ENCODE measurements around the gene CHSY1. TPM values are rescaled to one million over a fixed set of nuclear protein-coding genes. Genes with fewer than 3 reads are reported as not detected.
A peak's percentile ranks its signal among the peaks of the same experiment; 100 is the strongest.

The CHSY1 gene
- total RNA-seq, 1 donor from 2014 or later: 20.4 TPM

DNA sequence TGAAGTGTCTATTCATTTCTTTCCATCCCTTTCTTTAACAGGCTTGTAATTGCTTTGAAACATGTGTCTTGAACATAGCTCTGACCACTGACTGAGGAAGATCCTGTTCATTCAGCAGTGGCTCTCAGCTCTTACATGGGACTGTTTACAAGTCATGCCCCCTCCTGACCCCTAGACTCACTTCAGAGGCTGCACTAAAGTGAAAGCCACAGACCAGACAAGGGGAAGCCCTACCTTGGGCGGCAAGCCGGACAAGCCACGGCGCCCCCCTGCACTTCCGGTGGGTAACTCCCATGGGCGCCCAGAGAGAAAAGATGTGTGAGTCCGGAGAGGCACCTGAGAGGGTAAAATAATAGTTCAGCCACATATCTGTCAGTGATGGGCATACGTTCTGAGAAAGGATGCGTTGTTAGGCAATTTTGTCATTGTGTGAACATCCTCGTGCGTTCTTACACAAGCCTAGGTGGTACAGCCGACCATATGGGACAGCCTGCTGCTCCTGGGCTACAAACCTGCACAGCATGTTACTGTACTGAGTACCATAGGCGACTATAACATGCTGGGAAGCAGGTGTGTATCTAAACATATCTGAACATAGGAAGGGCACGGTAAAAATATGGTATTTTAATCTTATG is 116.2 kb downstream of the CHSY1 start:
- Mint-ChIP-seq H3K4me3 (peak overlapping the region; percentile 58), H3K27ac (no peak overlapping the region), H3K27me3 (no peaks in the 10 kb centered on the region), H3K9me3 (no peaks in the 10 kb centered on the region), H3K36me3 (ENCODE audit: low read depth) (no peaks in the 10 kb centered on the region), H3K4me1 (peaks cover 64% of the 10 kb centered on the region)
- TF ChIP-seq, protein P1, sequence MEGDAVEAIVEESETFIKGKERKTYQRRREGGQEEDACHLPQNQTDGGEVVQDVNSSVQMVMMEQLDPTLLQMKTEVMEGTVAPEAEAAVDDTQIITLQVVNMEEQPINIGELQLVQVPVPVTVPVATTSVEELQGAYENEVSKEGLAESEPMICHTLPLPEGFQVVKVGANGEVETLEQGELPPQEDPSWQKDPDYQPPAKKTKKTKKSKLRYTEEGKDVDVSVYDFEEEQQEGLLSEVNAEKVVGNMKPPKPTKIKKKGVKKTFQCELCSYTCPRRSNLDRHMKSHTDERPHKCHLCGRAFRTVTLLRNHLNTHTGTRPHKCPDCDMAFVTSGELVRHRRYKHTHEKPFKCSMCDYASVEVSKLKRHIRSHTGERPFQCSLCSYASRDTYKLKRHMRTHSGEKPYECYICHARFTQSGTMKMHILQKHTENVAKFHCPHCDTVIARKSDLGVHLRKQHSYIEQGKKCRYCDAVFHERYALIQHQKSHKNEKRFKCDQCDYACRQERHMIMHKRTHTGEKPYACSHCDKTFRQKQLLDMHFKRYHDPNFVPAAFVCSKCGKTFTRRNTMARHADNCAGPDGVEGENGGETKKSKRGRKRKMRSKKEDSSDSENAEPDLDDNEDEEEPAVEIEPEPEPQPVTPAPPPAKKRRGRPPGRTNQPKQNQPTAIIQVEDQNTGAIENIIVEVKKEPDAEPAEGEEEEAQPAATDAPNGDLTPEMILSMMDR (IDR thresholded peaks at IDR 0.05): no peak
- intact Hi-C loops (cut with micrococcal nuclease): loop anchor here (1.0 to 10.0 kb wide), 2 partner anchors 8 to 211 kb away; no protein-coding TSS in a partner anchor
- peak; percentile 80 for ATAC-seq (ENCODE audit: low read depth)
- CTCF ChIA-PET: interaction anchor here (0.6 to 0.8 kb wide), 2 partner anchors 9 to 14 kb away, joined by 3 read pairs; no protein-coding TSS in a partner anchor
- POLR2A ChIA-PET: interaction anchor here (0.9 kb wide), 1 partner anchor 9 kb away, joined by 3 read pairs; no protein-coding TSS in a partner anchor
- DNase-seq: peak; percentile 43

DNA sequence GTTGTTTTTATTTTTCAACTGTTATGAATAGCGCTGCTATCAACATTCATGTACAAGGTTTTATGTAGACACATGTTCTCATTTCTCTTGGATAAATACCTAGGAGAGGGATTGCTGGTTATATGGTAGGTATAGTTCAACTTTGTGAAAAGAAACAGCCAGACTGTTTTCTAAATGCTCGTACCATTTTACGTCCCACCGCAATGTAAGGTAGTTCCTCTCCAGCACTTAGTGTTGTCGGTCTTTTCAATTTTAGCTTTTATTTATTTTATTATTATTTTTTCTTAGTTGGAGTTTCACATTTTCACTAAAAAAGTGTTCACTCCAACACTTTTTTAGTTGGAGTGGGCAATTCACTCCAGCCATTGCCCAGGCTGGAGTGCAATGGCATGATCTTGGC is 117.1 kb downstream of the CHSY1 start:
- Mint-ChIP-seq H3K27ac (no peak overlapping the region), H3K27me3 (no peaks in the 10 kb centered on the region), H3K9me3 (no peaks in the 10 kb centered on the region), H3K4me3 (no peak overlapping the region), H3K36me3 (ENCODE audit: low read depth) (no peaks in the 10 kb centered on the region), H3K4me1 (peaks cover 63% of the 10 kb centered on the region)
- TF ChIP-seq, protein P1 (IDR thresholded peaks at IDR 0.05): no peak
- DNase-seq (no peak), ATAC-seq (ENCODE audit: low read depth) (no peak)
- POLR2A ChIA-PET: interaction anchor here (0.9 kb wide), 1 partner anchor 8 kb away, joined by 3 read pairs; no protein-coding TSS in a partner anchor
- CTCF ChIA-PET: interaction anchor here (0.8 kb wide), 1 partner anchor 8 kb away, joined by 3 read pairs; no protein-coding TSS in a partner anchor
- intact Hi-C loops (cut with micrococcal nuclease): loop anchor here (1.0 to 10.0 kb wide), 2 partner anchors 7 to 210 kb away; no protein-coding TSS in a partner anchor

DNA sequence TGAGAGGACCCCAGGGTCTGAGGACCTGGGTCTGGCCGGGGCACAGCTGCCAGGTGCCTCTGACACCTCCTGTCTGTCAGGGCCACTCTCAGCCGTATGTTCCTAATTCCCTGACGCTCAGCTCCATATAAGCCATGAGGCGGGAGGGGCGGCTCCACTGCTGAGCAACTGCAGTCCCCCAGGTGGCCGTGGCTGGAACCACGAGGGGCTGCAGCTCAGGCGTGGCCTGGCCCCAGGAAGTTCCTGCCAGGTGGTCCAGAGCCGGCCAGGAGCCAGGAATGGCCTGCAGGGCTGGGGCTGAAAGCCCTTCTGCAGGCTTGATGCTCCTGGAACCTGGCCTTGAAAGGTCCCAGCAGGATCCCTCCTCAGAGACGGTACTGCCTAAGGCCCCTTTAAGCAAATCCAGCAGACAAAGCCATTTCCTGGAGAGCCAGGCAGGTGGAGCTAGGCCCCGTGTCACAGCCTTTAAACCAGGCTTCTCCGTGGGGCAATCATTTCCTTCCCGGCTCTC is 118.0 kb downstream of the CHSY1 start:
- ChIA-PET POLR2A (interaction anchor here (1.0 kb wide), 1 partner anchor 109 kb away, joined by 3 read pairs; no protein-coding TSS in a partner anchor), CTCF (no interaction called here)
- TF ChIP-seq, protein P1 (IDR thresholded peaks at IDR 0.05): no peak
- H3K9me3 Mint-ChIP-seq: no peaks in the 10 kb centered on the region
- intact Hi-C loops (cut with micrococcal nuclease): loop anchor here (10.0 kb wide), 1 partner anchor 209 kb away; no protein-coding TSS in a partner anchor
- H3K36me3 Mint-ChIP-seq (ENCODE audit: low read depth): no peaks in the 10 kb centered on the region
- H3K27ac Mint-ChIP-seq: no peak overlapping the region
- no peak overlapping the region for H3K4me3 Mint-ChIP-seq
- no peak for ATAC-seq (ENCODE audit: low read depth)
- no peak for DNase-seq
- no peaks in the 10 kb centered on the region for H3K27me3 Mint-ChIP-seq
- peaks cover 67% of the 10 kb centered on the region for H3K4me1 Mint-ChIP-seq

DNA sequence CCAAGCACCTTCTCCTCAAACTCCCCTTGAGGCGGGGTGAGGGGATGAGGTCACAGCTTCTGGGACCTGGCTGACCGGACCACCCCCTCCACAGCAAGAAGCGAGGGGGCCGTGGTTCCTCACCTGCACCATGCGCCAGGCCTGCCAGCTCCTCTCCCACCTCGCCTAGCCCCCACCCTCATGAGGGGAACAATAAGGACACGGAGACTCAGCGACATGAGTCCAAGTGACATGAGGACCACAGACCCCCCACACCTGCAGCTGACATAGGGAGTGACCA is 118.7 kb downstream of the CHSY1 start:
- CTCF ChIA-PET: no interaction called here
- TF ChIP-seq, protein P1 (IDR thresholded peaks at IDR 0.05): no peak
- no peaks in the 10 kb centered on the region for H3K36me3 Mint-ChIP-seq (ENCODE audit: low read depth)
- no peak for DNase-seq
- peaks cover 68% of the 10 kb centered on the region for H3K4me1 Mint-ChIP-seq
- intact Hi-C loops (cut with micrococcal nuclease): loop anchor here (10.0 kb wide), 1 partner anchor 208 kb away; no protein-coding TSS in a partner anchor
- no peaks in the 10 kb centered on the region for H3K27me3 Mint-ChIP-seq
- H3K9me3 Mint-ChIP-seq: no peaks in the 10 kb centered on the region
- POLR2A ChIA-PET: no interaction called here
- no peak overlapping the region for H3K4me3 Mint-ChIP-seq
- no peak for ATAC-seq (ENCODE audit: low read depth)
- H3K27ac Mint-ChIP-seq: no peak overlapping the region

DNA sequence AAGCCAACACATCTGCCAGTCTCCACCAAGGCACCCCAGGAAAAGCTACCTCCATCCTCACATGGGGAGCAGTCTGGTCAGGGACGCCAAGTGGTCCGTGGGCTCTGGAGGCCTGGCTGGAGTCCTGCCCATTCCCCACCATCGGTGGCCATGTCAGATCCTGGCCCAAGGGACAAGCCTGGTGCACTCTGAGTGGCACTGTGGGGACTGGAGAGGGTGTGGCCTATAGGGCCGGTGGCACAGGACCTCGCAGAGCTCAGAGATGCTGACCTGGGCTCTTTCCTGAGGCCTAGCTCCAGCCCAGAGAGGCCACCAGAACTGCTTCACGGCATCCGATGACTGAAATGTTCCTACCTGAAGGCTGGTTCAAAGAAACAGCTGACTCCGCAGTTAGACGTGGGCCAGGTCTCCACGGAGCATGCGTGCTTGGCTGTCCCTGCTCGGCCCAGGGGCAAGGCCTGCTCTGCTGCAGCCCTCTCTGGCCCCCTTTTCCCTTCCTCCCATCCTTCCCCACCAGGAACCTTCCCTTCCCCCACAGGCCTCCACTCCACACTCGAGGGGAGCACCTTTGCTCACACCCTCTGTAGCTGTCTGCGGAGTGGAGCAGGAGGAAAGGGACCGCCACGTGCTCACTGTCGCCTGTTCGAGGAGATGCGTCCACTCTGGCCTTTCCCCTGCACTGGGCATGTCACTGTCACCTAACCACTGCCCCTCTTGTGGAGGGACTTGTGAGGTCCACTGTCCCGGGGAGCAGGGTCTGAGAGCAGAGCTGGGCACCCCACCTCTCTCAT is 119.3 kb downstream of the CHSY1 start:
- Mint-ChIP-seq H3K9me3 (no peaks in the 10 kb centered on the region), H3K27ac (no peak overlapping the region)

More for the DNA sequence above, 119.3 kb downstream of the CHSY1 start:
- CTCF ChIA-PET: no interaction called here
- H3K4me1 Mint-ChIP-seq: peaks cover 71% of the 10 kb centered on the region
- POLR2A ChIA-PET: no interaction called here
- no peaks in the 10 kb centered on the region for H3K36me3 Mint-ChIP-seq (ENCODE audit: low read depth)
- no peak overlapping the region for H3K4me3 Mint-ChIP-seq
- no peak for DNase-seq
- TF ChIP-seq, protein P1 (IDR thresholded peaks at IDR 0.05): no peak
- H3K27me3 Mint-ChIP-seq: no peaks in the 10 kb centered on the region
- intact Hi-C loops (cut with micrococcal nuclease): loop anchor here (10.0 kb wide), 1 partner anchor 208 kb away; no protein-coding TSS in a partner anchor
- no peak for ATAC-seq (ENCODE audit: low read depth)
